Measurements from ENCODE around the gene CORIN.
"Not testable (repeated sequence)": the region's sequence is repeated elsewhere in the genome, so short reads cannot be mapped to it uniquely, and the experiment has no call there.

The CORIN gene

DNA sequence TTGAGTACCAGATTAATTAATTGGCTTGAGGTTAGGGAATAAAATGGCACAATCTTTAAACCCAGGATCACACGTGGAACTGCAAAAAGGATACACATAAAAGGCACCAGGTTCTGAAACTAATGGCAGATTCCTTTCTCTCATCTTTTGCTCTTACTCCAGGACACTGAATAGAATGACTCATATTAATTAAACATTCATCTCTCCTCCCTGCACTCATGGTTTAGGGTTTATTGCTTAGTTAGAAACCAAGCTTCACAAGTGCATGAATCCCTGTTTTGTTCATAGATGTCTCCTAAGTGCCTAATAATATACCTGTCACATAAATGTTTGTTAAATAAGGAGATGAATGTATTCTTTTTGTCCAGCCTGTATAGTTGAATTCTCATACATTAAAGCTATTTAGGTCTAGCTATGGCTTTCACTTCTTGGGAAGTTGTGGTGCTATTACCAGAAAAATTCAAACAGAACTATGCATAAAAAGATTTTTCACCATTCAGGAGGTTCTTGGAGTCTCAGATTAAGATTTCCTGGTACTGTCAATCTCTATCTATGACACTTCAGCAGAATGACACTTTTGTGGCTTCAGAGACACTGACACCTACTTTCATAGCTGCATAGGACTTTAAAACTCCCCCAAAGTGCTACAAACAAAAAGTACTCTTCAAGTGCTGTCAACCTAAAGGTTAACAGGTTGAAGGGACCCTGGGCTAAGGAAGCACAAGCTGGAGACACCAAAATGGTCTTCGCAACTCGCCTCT lies 7.4 kb downstream of the CORIN start:
- no peak for DNase-seq

DNA sequence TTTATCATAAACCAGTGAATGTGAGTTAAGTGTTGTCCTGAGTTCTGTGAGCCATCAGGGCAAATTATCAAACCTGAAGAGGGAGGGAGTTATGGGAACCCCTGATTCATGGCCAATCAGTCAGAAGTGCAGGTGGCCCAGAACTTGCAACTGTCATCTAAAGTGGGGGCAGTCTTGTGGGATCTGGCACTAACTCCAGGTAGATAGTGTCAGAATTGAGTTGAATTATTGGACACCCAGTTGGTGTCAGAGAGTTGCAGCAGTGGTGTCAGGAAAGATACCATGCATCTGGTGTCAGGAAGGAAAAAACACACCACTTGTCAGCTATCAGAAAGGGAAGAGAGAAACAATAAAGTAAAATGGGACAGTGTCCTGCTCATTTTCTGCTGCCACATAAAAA lies 8.4 kb downstream of the CORIN start:
- no peak for DNase-seq

DNA sequence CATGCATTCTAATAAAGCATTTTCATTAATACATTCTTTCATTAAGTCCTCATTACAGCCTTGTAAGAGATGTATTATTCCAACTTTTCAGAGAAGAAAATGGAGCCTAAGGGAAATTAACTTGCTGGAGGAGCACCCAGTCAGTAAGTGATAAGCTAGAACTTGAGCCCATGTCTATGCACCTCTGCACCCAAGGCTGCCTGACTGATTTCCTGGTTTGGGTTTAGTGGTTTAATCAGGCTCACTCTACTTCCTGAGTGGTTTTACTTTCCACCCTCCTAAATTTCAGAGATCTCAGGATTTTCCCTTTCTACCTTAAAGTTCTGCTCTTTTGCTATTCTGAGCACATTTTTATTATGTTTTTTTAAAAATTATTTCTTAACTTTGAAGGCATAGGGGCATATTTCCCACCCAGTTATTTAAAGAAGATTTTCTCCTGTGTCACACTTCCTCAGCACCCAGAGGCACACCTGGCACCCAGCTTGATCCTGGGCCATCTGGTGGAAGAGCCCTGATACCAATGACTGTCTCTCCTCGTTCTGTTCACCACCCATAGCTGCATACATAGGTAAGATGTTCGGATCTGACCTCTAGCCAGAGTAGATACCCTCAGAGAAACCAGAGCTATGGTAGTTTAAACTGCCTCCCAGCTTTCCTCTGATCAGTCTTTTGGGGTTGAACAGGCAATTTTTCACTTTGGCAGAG lies 10.4 kb downstream of the CORIN start:
- no peak for DNase-seq

DNA sequence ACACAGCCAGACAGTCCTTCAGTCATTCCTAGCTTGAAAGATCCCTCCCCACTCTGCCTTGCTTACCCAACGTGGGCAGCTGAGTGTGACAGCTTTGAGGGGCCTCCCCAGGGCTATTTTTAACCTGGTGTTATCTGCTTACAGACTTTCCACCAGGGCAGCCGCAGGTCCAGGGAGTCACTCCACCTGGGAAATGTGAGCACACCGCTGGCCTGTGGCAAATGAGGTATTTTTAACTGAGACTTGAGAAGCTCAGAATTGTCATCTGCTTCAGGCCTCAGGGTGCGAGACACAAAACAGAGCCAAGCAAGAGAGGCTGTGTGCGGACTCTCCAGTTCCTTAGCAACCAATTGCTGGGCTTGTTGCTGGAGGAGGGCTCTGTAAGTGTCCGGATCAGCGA lies 13.0 kb downstream of the CORIN start:
- DNase-seq = no peak

DNA sequence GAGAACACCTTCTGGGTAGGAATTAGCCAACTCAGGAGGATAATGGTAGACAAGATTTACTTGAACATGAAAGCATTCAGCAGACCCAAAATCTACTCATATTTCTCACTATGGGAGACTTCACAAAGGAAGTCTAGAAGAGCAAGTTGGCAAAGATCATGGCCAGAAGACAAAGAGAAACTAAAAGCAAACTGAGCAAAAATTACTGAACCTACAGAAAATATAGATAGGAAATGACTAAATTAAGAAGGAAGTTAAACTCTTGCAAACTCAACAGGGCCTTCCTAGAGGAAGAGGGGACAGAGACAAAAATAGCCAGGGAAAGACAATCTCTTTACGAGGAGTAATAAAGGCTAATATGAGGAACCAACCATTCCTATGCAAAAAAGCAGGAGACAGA lies 18.7 kb downstream of the CORIN start:
- DNase-seq = no peak

DNA sequence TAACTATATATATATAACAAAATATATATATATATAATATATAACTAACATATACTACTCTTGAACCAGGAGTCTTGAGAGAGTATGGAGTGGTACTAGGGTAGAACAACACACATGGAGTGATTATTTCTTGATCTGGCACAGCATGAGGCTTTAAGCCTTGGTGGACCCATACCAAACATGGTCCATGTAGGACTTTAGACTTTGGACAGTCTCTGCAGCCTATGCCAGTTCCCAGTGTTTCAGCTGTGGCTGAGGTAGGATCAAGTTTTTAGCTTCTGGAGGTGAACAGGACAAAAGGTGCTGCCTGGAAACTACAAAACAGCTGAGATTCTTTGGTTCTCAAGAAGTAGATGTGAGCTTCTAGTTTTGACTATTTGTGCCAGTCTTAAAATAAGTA lies 20.6 kb downstream of the CORIN start:
- DNase-seq = no peak

DNA sequence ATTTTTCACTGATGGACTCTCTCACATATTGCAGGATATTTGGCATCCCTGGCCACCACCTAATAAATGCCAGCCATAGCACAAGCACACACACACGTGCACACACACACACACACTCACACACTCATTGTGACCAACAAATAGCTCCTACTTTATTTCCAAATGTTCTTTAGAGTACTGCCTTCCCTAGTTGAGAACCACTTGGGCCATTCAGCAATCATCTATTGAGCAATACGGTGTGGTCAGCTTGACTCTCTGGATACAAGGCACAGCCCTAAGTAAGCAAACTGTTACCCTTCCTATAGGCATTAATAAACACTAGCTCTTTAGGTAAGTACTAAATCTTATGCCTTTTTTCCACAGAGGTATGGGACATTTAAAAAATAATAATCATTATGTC lies 21.1 kb downstream of the CORIN start:
- DNase-seq = no peak

DNA sequence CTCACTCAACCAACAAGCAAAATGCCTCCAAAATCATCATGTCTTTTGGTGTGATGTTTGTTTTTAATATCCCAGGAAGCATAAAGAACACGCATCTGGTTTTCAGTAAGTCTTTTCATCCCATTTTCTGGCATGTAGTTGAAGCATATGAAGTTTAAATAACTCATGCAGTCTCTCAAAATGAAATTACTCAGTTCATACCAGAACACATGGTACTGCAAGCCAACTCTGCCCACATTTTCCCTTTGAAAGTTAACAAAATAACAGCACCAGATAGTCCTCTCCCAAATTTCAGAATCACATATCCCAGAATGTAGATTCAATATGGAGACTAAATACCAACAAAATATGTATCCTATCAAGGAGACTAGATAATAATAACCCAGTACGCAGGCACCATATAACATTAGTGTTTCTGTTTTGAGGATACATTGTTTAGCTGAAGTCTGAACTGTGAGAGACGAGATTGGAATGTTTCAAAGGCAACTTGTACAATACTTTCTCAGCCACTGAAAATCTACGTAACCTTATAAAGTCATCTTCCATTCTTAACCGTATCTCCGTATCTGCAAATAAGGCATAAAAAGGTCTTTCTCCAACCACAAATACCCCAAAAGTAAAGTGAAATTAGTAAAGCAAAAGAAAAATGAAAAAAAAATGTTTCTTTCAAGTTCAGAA lies 23.1 kb downstream of the CORIN start:
- peak; percentile 83 for DNase-seq

DNA sequence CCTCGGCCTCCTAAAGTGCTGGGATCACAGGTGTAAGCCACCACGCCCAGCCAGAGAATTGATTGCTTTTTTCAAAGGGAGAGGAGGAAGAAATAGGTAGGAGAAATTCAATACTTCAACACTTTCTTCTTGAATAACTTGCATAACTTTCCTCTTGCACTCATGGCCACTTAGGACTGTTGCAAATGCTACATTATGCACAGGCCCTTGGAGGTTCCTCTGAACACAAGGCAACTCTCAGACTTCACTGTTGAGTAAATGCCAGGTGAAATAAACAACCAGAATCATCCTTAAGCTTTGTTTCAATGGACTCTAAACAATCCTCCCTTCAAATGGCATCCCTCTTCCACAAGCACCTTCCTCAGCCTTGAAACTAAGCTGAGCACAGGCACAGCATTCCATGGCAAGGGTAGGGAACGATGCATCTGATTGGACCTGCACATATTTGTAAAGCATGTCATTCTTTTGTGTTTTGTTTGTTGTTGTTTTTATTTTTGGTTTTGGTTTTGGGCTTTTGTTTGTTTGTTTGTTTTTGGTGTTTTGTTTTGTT lies 28.1 kb downstream of the CORIN start:
- no peak for DNase-seq

DNA sequence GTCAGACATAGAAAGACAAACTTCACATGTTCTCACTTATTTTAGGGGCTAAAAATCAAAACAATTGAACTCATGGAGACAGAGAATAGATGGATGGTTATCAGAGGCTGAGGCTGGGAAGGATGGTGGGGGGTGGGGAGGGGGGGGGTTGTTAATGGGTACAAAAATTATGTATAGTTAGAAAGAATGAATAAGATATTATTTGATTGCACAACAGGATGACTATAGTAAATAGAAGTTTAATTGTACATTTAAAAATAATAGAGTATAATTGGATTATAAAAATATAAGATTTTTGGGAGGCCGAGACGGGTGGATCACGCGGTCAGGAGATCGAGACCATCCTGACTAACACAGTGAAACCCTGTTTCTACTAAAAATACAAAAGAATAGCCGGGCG lies 33.3 kb downstream of the CORIN start:
- no peak for DNase-seq

DNA sequence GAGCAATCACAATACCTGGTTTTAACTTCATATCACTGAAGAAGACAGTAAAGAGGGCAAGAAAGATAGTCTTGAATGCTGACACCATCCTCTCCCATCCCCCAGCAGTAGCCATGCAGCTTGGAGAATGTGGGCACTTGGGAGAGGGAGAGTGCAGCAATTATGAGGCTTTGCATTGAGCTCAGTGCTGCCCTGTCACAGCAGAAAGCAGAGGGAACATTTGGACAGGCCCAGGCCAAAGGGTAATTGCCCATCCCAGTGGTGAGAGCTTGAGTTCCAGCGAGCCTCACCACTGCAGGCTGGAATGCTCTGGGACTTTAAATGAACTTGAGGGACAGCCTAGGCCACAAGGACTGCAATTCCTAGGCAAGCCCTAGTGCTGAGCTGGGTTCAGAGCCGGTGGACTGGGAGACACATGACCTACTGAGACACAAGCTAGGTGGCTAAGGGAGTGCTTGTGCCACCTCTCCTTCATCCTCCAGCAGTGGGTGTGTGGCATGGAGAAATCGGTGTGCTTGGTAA lies 36.3 kb downstream of the CORIN start:
- no peak for DNase-seq

DNA sequence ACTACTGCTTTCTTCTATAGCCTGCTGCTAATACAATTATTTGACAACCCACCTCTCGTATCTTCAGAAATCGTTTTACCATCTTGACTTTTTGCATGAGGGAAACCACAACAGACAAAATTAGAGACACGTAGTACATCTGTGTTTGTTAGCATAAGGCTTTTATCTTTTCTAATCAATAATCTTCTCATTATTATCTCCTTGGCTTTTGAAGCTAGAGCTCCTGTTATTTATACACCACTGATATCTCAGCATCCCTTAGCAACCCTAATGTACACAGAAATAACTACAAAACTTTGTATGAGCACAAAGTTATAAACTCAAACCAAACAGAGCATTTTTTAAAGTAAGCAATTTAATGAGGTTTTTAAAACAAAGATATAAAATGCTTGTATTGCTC lies 39.7 kb downstream of the CORIN start:
- no peak for DNase-seq

DNA sequence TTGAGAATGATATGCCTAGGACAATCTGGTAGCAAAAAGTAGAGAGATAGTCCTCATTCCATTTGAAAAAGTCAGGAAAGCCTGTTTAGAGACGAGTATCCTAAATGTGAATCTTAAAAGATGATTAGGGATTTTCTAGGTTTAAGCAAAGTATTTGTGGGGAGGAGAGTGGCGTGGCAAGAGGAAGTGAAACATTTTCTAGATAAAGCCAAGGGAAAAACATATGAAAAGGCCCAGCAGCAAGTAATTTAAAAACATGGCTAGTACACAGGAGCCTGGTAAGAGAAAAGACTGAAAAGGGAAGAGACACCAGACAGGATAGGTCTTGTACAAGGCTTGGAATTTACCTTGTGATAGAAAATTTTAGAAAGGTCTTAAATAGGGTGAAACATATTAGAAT lies 45.9 kb downstream of the CORIN start:
- no peak for DNase-seq

DNA sequence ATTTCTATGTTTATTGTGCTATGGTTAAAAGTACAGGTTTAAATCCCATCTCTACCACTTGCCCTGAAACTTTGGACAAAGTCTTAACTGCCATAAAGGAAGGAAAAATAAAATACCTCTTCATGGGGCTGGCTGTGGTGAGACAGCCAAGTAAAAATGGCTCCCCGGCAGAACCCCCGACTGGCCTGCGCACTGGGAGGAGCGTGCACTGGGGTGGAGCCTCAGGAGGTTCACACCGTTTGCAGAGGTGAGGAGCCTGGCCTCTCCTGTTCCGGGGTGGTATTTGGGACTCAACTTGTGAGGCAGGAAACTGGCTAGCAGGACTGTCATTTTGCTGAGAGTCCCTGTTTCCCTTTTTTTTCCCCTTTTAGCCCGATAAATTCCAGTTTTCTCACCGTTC lies 47.8 kb downstream of the CORIN start:
- no peak for DNase-seq

DNA sequence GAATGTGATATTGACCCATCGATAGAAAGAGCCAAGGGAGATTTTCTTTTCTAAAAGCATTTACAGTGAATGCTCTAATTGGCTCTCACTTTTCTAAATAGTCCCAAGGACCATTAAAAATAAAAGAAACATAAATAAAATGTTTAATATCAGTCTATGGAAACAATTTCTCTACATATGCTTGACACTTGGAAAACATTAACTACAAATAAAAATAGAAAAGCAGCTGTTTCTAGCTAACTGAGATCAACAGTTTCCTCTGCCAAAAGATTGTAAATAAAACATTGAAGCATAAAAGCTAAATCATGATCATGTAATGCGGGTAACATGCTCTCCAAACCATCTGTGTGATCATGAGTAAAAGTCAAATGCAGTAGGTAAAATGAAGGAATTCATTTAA lies 49.7 kb downstream of the CORIN start:
- no peak for DNase-seq

DNA sequence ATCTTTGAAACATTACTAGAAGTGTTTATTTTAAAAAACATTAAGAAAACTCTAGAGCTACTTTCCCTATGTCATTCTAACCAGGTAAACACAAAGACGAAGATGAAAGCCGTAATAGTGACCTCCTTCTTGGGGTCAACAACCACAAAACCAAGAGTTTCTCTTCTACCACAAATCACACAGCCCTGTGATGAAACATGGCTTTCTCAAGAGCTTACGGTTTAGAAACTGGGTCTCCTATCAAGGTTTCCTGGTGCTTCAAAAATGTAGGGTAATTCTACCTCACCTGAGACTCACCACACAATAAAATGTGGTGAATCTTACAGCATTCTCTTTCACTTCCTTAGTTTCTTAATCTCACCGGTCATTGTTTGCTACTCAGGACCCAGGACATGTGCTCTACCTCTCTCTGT lies 50.9 kb downstream of the CORIN start:
- no peak for DNase-seq

DNA sequence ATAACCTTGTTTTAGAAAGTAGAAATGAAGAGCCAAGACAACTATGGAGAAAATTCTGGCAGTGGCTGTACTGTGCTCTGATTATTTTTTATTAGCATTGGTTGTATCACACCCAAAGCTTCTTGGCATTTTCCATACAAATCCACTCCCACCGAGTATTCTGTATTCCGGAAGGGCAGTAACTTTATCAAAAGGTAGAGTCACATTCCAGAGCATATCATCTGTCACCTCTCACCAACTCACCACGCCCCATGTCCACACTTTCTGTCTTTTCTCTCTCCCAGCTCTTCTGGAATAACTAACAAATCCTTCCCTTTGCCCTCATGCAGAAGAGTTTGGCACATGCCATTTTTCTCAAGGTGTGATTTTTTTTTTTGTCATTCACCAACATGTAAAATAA lies 52.7 kb downstream of the CORIN start:
- DNase-seq = no peak

DNA sequence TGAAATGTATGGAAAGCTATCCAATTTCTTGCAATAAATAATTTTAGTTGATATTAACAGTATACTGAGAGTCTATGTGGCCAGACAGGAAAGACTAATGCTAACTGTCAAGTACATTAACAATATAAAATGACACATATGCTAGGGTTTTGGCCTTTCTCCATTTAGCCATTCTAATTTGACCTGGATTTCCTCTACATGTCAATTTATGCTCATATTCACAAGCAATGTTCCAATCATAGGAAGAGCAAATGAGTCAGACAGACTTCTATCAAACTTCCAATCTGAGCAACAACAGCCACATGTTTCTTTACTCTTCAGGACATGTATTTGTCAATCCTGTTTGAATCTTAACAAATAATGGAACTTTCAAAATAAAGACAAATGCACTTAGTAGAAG lies 53.6 kb downstream of the CORIN start:
- peak; percentile 1 for DNase-seq

DNA sequence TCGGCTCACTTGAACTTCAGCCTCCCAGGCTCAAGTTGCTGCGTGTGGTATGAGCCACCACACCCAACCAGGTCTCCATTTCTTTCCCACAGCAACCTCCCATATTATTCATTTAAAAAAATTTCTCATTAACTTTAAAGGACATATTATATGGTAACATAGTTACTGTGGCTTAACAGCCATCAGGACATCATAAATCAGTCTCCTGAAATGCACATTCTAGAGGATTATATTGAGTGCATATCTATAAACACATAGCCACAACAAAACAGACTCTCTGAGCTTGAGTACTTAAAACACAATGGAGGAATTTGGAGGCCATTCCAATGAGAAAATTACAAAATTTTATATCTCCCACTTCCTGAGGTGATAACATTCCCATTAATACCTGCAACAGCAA lies 61.5 kb downstream of the CORIN start:
- no peak for DNase-seq

DNA sequence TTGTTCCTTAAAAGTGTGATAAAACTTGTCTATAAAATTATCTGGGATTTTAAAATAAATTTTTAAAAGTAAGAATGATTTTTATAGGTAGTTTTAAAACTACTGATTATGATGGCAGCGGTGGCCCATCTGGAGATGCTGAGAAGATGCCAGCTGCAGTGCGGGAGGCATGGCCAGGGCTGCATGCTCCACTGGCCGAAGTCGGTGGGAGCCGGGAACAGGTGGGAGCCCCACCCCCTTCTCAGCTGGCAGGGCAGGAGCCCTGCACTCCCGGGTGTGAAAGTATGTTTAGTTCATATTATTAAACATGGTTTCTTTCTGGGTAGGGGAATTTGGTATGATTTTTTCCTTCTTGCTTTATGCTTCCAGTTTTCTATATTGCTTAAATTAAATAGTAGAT lies 63.8 kb downstream of the CORIN start:
- DNase-seq = no peak

DNA sequence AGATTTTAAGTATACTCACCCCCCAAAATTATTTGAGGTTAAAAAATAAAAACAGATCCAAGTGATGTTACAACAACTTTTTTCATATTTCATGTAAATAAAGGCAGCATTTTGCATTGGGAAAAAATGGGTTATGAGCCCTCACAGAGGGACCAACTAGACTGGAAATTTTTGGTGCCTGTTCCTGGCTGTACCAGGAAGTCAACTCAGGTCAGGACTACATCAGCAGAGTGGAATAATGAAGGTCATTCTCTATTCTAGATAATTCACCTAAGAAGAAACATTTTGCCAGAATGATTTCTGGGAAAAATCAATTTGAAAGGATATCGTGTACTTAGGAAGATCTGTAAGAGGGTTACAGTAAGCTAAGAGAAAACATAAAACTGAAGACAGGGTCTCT lies 66.8 kb downstream of the CORIN start:
- no peak for DNase-seq

DNA sequence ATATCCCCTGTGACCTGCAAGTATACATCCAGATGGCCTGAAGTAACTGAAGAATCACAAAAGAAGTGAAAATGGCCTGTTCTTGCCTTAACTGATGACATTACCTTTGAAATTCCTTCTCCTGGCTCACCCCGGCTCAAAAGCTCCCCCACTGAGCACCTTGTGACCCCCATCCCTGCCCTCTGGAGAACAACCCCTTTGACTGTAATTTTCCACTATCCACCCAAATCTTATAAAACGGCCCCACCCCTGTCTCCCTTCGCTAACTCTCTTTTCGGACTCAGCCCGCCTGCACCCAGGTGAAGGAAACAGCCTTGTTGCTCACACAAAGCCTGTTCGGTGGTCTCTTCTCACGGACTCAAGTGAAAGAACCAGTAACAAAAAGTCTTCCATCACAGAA lies 69.9 kb downstream of the CORIN start:
- DNase-seq = not testable (repeated sequence)

DNA sequence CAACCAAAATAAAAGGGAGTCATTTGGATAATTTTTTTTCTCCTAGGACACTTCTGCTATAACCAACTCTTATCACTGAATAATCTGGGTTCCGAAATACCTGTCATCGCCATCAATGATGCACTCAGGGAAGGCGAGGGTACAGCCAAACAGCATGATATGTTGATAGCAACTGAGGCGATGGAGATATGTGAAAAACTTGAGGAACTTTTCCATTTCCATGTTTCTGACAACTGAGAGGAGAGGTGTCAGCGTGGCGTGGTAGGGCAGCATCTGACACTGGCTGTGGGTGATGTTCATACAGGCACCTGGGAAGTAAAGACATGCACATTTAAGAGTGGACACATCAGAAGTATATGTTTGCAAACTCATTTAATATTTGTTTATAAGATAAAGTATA lies 74.6 kb downstream of the CORIN start:
- DNase-seq = no peak
